ENCODE measurements around the gene LAS1L. TPM values are rescaled to one million over a fixed set of nuclear protein-coding genes. Genes with fewer than 3 reads are reported as not detected.

The LAS1L gene
- total RNA-seq, 4 donors from 2014 or later, result 30.6 to 35.0 (median 32.3) TPM

DNA sequence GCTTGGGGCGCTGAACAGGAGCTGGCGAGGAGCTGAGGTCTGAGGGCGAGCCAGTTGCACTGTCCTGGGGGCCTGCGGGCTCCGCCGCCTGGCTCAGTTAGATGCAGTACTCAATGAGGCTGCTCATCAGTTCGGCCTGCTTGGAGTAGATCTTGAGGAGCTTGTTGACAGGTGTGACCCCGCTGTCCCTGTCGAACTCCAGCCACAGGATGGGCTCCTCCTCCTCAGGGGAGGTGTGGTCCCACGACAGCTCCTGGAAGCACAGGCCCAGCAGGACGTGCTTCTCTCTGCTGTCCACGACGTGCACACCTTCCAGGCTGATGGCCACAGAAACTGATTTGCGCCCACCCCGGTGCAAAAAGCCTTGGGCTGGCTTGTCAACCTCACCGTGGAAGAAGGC lies 16.5 kb upstream of the LAS1L start:
- Histone ChIP-seq H3K9me3 (no peaks in the 10 kb centered on the region), H3K4me1 (no peaks in the 10 kb centered on the region), H3K36me3 (no peaks in the 10 kb centered on the region), H3K27ac (no peak overlapping the region), H3K27me3 (peaks cover 0 to 16% of the 10 kb centered on the region in 2 donors), H3K4me3 (no peak overlapping the region)
- WGBS, 2 donors, result 80 to 92% methylated on average over 1 to 15 of the region's 16 CpGs
- no peak for TF ChIP-seq EP300 (IDR thresholded peaks at IDR 0.05)
- TF ChIP-seq CTCF (IDR thresholded peaks at IDR 0.05), result no peak
- no peak for TF ChIP-seq POLR2A (IDR thresholded peaks at IDR 0.05)
- no peak for DNase-seq (ENCODE audit: low spot score in 2 of 2)

DNA sequence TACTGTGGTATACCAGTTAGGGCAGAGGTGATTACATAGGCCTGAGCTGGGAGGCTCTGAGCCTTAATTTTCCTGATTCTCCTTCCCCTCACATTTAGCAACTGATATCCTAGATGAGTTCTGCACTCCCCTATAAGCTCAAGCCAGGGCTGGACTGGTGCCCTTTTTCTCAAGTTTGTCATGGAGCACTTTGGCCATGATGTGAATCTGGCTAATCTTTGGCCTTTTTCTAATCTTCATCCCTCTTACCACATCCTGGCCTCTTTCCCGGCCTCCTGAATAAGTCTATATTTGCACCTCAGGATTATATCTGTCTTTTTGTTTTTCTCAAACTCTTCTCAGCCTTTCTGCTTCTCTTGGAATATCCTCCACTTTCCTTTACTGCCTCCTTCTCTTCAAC lies 10.9 kb upstream of the LAS1L start:
- Histone ChIP-seq H3K4me3 (no peak overlapping the region), H3K36me3 (no peaks in the 10 kb centered on the region), H3K27me3 (peaks cover 0 to 14% of the 10 kb centered on the region in 2 donors), H3K9me3 (no peaks in the 10 kb centered on the region), H3K4me1 (no peaks in the 10 kb centered on the region), H3K27ac (no peak overlapping the region)
- WGBS, 2 donors, result 69 to 86% methylated on average over 1 of the region's 1 CpG
- TF ChIP-seq POLR2A (IDR thresholded peaks at IDR 0.05), result no peak
- no peak for TF ChIP-seq CTCF (IDR thresholded peaks at IDR 0.05)
- no peak for TF ChIP-seq EP300 (IDR thresholded peaks at IDR 0.05)
- DNase-seq (ENCODE audit: low spot score in 2 of 2), result no peak

DNA sequence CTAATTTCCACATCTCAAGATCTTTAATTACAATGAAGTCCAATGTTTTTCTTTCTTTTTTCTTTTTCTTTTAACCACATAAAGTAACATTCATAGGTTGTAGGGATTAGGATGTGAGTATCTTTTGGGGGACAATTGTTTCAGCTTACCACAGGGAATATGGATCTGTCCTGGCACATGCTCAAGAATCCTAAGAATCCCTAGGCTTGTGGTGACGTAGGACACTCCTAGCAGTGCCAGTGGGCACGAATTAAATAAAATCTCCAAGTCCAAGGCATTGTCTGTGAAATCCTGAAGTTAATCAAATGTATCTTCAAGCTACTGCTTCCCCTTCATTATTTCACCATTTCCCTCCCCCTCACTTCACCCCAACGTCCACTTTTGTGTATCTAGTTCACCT lies 2.6 kb upstream of the LAS1L start:
- Histone ChIP-seq H3K27me3 (peaks cover 0 to 14% of the 10 kb centered on the region in 2 donors), H3K27ac (no peak overlapping the region), H3K36me3 (no peaks in the 10 kb centered on the region), H3K4me1 (peaks cover 0 to 21% (median 0%) of the 10 kb centered on the region in 4 donors), H3K9me3 (no peaks in the 10 kb centered on the region), H3K4me3 (no peak overlapping the region)
- DNase-seq (ENCODE audit: low spot score in 2 of 2), result no peak
- 31 to 32% methylated on average over 3 of the region's 3 CpGs for WGBS, 2 donors
- TF ChIP-seq EP300 (IDR thresholded peaks at IDR 0.05), result no peak
- TF ChIP-seq POLR2A (IDR thresholded peaks at IDR 0.05), result no peak
- no peak for TF ChIP-seq CTCF (IDR thresholded peaks at IDR 0.05)

GRCh38 chrX:65536291-65536690 lies 1.7 kb upstream of the LAS1L start:
- Histone ChIP-seq H3K9me3 (no peaks in the 10 kb centered on the region), H3K27me3 (peaks cover 0 to 6% of the 10 kb centered on the region in 2 donors), H3K4me3 (no peak overlapping the region), H3K4me1 (peaks cover 0 to 23% (median 0%) of the 10 kb centered on the region in 4 donors), H3K27ac (no peak overlapping the region), H3K36me3 (peaks cover 0 to 4% (median 0%) of the 10 kb centered on the region in 3 donors)
- TF ChIP-seq EP300 (IDR thresholded peaks at IDR 0.05) (no peak), CTCF (IDR thresholded peaks at IDR 0.05) (no peak), POLR2A (IDR thresholded peaks at IDR 0.05) (no peak)
- 76 to 100% methylated on average over 3 of the region's 3 CpGs for WGBS, 2 donors
- DNase-seq (ENCODE audit: low spot score in 2 of 2), result no peak

DNA sequence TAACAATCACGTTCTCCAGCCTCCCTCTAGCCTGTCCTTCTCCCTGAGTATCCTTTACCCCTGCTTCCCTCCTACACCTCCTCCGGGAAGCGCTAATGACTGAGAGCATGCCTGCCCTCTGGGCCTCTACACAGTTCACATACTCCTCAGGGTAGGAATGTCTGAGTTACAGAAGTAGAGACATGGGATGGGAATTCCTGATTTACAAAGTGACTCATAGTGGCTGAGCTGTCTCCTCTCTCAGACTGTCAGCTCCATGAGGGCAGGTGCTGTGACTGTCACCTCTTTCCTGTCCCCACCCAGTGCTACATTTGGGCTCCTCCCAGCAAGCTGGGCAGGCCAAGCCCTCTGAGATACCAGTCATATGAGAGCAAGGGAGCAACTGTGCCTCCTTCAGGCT lies 2.6 kb downstream of the LAS1L start:
- peaks cover 0 to 38% (median 0%) of the 10 kb centered on the region in 3 donors for H3K36me3 ChIP-seq
- H3K4me1 ChIP-seq, result peaks cover 0 to 23% (median 0%) of the 10 kb centered on the region in 4 donors

More for the DNA sequence above, 2.6 kb downstream of the LAS1L start:
- Histone ChIP-seq H3K27ac (no peak overlapping the region), H3K27me3 (peaks cover 0 to 9% of the 10 kb centered on the region in 2 donors), H3K9me3 (no peaks in the 10 kb centered on the region), H3K4me3 (no peak overlapping the region)
- DNase-seq (ENCODE audit: low spot score in 2 of 2), result no peak
- 77 to 90% methylated on average over 2 to 3 of the region's 3 CpGs for WGBS, 2 donors
- TF ChIP-seq CTCF (IDR thresholded peaks at IDR 0.05), result no peak

Measured in tibial nerve (tissue), 4 donors.